Measurements from ENCODE around the gene MYO1E.

DNA sequence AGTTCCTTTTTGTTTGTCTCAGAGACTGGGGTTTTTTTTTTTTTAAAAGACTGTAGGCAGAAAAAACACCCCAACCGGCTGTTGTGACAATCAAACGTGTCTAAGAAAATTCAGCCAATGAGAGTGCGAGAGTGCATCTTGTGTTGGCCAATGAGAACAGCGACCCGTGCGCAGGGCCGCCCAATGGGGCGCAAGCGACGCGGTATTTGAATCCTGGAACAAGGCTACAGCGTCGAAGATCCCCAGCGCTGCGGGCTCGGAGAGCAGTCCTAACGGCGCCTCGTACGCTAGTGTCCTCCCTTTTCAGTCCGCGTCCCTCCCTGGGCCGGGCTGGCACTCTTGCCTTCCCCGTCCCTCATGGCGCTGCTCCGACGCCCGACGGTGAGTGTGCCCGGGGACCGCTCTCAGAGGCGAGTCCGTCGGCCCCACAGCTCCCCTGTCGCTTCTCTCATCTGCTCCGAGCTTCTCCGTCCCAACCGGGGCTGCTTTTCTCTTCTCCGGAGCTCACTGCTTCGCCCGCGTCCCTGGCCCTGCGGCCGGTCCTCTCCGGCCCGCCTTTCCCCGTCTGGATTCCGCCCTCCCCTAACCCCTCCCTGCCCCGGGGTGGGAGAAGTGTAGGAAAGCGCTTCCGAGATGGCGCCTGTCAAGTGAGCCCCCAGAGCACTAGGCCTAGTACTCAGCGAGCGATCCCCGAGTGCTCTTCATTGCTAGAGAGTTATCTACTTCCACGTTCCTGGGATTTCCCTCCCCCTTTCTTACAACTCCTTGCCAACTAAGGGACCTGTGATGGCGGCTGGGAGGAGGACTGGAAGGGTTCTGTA is 267.5 kb downstream of the MYO1E start, which contains the start of gene CCNB2:
- TF ChIP-seq POLR2A (IDR thresholded peaks at IDR 0.05) (no peak), EP300 (IDR thresholded peaks at IDR 0.05) (no peak)
- TF ChIP-seq, protein P1, sequence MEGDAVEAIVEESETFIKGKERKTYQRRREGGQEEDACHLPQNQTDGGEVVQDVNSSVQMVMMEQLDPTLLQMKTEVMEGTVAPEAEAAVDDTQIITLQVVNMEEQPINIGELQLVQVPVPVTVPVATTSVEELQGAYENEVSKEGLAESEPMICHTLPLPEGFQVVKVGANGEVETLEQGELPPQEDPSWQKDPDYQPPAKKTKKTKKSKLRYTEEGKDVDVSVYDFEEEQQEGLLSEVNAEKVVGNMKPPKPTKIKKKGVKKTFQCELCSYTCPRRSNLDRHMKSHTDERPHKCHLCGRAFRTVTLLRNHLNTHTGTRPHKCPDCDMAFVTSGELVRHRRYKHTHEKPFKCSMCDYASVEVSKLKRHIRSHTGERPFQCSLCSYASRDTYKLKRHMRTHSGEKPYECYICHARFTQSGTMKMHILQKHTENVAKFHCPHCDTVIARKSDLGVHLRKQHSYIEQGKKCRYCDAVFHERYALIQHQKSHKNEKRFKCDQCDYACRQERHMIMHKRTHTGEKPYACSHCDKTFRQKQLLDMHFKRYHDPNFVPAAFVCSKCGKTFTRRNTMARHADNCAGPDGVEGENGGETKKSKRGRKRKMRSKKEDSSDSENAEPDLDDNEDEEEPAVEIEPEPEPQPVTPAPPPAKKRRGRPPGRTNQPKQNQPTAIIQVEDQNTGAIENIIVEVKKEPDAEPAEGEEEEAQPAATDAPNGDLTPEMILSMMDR (IDR thresholded peaks at IDR 0.05) = no peak

Measured in sigmoid colon (tissue), 4 donors.